Skeletal muscle cell (primary cell): ENCODE data around the gene ANO10.
"Not testable (repeated sequence)": the region's sequence is repeated elsewhere in the genome, so short reads cannot be mapped to it uniquely, and the experiment has no call there.

ENCODE experiments used
- DNase-seq: peaks from one replicate; pipeline ENCODE4 v3.0.0-alpha.2; 2010; ENCODE audit warnings: low read depth
- H3K4me3 ChIP-seq: 2 replicates; pipeline ENCODE4 v1.5.1; 2011; ENCODE audit warnings: low read depth, mild to moderate bottlenecking, control low read depth, low read length, moderate library complexity

Gene ANO10

GRCh38 chr3:43491807-43492206 is 130.0 kb downstream of the ANO10 start:
- H3K4me3 ChIP-seq, DNase-seq: not testable (repeated sequence)

GRCh38 chr3:43490640-43491185 is 131.1 kb downstream of the ANO10 start:
- H3K4me3 ChIP-seq = no peak overlapping the region
- DNase-seq = no peak

DNA sequence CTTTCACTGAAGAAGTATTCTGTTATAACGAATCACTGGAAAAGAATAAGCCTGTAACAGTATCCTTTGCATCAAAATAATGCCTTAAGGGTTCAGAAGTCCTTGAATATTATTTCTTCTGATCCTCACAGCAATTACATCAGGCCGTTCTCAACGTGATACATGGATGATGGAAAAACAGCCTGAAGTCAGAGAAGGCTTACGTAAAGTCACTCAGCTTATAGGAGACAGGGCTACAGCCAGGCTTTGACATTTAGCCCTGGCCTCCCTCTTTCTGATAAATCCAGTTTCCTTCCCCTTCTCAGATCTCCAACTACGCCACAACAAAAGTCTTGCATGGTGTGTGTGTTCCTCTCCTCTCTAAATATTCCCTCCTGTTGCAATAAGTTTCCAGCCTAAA is 131.9 kb downstream of the ANO10 start:
- H3K4me3 ChIP-seq = no peak overlapping the region
- no peak for DNase-seq

- no peak for DNase-seq
- H3K4me3 ChIP-seq = no peak overlapping the region
These were observed 135.9 kb downstream of the ANO10 start for GRCh38 chr3:43485931-43486330.

GRCh38 chr3:43484926-43485488 is 136.8 kb downstream of the ANO10 start:
- no peak overlapping the region for H3K4me3 ChIP-seq
- no peak for DNase-seq

DNA sequence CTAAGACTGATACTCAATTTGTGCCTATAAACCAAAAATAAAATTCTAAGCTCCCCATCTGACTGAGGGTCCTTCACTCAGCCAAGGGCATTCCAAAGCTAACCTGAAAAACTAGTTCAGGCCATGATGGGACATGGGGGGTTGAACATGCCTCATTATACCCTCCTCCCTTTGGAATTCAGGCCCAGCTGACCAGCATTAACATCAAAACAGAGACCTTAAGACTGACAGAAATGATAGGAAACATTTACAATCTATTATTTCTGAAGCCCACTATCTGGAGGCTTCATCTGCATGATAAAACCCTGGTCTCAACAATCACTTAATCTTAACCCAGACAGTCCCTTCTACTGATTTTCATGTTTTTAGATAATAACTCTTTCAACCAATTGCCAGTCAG is 140.4 kb downstream of the ANO10 start:
- DNase-seq = no peak
- no peak overlapping the region for H3K4me3 ChIP-seq

DNA sequence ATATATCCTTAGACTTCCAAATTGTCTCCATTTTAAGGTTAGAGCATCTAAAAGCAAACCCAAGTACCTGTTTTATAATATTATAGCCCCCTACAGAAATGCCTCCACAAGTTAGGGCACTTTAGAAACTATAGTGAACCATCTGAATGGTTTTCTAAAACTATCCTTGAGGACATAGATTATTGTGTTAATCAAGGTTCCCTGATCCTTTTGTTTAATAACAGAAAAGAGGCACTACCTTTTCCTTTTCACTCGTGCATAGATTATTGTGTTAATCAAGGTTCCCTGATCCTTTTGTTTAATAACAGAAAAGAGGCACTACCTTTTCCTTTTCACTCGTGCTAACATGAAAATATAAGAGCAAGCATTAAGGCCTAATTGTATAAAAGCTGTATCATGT is 143.0 kb downstream of the ANO10 start:
- not testable (repeated sequence) for H3K4me3 ChIP-seq, DNase-seq

DNA sequence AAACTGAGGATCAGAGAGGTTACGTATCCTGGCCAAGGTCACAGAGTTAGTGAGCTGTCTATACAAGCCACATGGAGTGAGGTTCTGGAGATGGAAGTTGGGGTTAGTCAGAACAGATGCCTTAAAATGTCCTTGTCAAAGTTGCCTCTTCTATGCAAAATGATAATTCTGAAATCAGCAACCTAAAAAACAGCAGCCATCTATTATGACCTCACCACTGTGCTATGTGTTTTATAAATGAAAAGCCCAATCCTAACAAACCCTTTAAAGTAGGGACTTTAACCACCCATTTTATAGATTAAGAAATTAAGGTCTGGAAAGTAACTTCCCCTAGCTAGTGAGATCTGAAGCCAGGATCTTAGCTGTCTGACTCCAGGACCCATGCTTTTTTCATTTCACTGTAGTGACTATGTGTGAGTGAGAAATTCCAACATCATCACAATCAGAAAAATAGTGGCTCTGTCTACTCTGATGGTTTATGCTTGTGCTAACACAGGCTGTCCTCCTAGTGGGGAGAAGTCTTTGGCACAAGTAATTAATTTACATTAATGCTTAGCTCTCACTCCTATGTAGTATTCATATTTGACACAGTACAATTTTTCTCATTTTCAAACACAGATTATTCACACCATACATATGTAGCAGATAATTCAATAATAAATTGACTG is 143.6 kb downstream of the ANO10 start:
- DNase-seq = no peak
- H3K4me3 ChIP-seq = no peak overlapping the region

GRCh38 chr3:43477600-43477999 is 144.2 kb downstream of the ANO10 start:
- H3K4me3 ChIP-seq = no peak overlapping the region
- DNase-seq = no peak

GRCh38 chr3:43473737-43474136 is 148.1 kb downstream of the ANO10 start:
- no peak for DNase-seq

DNA sequence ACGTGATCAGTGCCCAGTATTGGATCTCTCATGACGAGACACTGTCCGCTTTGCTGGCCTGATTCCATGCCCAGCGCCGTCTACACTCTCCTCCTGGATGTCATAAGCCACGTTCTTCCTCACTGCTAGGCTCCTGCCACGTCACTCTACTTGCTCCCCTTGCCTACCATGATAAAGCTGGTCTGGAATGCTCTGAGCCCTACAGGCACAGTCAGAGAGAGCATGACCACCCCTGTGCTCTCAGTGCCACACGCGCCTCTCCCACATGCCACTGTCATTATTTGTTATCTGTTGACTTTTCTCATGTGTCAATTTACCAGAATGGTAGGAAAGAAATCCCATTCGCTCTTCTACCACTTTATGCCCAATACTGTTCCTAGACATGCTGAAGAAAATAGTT is 148.6 kb downstream of the ANO10 start:
- no peak for DNase-seq
- no peak overlapping the region for H3K4me3 ChIP-seq

More at GRCh38 chr3:43473737-43474136, 148.1 kb downstream of the ANO10 start:
- no peak overlapping the region for H3K4me3 ChIP-seq

GRCh38 chr3:43468133-43468532 is 153.7 kb downstream of the ANO10 start:
- H3K4me3 ChIP-seq = no peak overlapping the region
- DNase-seq = no peak

DNA sequence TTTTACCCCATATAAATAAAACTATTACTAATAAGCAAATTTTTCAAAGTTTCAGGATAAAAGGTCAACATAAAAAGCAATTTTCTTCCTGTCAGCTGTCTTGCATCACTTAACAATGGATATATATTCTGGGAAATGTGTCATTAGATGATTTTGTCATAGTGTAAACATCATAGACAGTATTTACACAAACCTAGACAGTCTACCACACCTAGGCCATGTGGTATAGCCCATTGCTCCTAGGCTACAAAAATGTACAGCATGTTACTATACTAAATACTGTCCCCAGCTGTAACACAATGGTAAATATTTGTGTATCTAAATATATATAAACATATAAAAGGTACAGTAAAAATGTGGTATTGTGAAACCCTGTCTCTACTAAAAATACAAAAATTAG is 156.7 kb downstream of the ANO10 start:
- no peak overlapping the region for H3K4me3 ChIP-seq
- DNase-seq = no peak

GRCh38 chr3:43462566-43462965 is 159.2 kb downstream of the ANO10 start:
- not testable (repeated sequence) for H3K4me3 ChIP-seq, DNase-seq

GRCh38 chr3:43461345-43461744 is 160.5 kb downstream of the ANO10 start:
- DNase-seq = no peak
- no peak overlapping the region for H3K4me3 ChIP-seq

DNA sequence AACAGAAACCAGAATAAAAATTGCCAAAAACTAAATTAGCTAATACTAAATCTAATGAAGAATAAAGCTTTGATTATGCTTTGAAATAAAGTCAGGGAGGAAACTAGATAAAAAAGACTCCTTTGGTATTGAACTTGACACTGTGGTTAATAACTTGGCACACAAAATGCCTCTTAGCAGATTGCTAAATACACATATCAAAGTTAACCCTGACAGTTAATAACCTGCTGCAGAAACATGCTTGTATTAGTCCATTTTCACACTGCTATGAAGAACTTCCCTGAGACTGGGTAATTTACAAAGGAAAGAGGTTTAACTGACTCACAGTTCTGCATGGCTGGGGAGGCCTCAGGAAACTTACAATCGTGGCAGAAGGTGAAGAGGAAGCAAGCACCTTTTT is 164.8 kb downstream of the ANO10 start:
- H3K4me3 ChIP-seq, DNase-seq: not testable (repeated sequence)

DNA sequence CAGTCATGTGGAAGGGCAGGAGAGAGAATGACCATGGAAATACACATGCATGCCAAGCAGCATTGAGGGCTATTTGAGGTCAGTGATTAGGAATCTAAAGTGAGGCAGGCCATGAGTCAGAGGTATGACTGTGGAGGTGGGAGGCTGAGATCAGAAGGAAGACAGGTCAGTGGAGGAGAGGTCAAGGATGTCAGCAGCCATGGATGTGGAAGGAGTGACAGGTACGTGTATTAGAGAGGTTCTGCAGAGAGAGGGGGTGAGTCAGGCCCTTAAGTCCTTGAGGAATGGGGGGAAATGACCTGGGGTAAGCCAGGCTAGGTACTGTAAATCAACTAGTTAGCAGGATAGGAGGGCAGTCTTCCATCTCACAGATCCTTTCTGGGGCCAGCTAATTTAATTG is 166.6 kb downstream of the ANO10 start:
- DNase-seq = peak; percentile 5

DNA sequence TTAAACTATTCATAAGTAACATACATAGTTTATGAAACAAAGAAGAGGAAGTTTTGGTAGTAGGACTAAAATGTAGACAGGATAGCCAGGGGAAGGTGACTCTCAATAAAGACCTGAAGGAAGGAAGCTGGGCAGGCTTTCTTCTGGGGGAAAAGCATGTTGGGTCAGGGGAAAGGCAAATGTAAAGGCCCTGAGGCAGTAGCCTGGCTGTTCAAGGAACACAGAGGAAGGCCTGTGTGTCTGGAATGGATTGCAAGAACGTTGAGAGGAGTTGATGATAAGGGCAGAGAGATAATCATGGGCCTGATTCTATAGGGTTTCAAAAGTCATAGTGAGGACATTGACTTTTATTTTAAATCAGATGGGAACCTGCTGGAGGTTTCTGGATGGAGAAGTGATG is 167.8 kb downstream of the ANO10 start:
- H3K4me3 ChIP-seq = no peak overlapping the region

More for the DNA sequence above, 166.6 kb downstream of the ANO10 start:
- H3K4me3 ChIP-seq = no peak overlapping the region

GRCh38 chr3:43451670-43452254 is 170.0 kb downstream of the ANO10 start:
- no peak for DNase-seq
- H3K4me3 ChIP-seq = no peak overlapping the region

More for the DNA sequence above, 167.8 kb downstream of the ANO10 start:
- DNase-seq = no peak

GRCh38 chr3:43448098-43448497 is 173.7 kb downstream of the ANO10 start:
- no peak overlapping the region for H3K4me3 ChIP-seq
- no peak for DNase-seq

GRCh38 chr3:43445820-43446219 is 176.0 kb downstream of the ANO10 start:
- no peak for DNase-seq

More at GRCh38 chr3:43445820-43446219, 176.0 kb downstream of the ANO10 start:
- no peak overlapping the region for H3K4me3 ChIP-seq
